CD4-positive, alpha-beta T cell treated with Interleukin-4 for 4 hours (primary cell): ENCODE measurements around the gene COMT.

ENCODE experiments used
- DNase-seq: peaks from one replicate; pipeline ENCODE4 v3.0.0-alpha.2; 2020

Gene COMT

DNA sequence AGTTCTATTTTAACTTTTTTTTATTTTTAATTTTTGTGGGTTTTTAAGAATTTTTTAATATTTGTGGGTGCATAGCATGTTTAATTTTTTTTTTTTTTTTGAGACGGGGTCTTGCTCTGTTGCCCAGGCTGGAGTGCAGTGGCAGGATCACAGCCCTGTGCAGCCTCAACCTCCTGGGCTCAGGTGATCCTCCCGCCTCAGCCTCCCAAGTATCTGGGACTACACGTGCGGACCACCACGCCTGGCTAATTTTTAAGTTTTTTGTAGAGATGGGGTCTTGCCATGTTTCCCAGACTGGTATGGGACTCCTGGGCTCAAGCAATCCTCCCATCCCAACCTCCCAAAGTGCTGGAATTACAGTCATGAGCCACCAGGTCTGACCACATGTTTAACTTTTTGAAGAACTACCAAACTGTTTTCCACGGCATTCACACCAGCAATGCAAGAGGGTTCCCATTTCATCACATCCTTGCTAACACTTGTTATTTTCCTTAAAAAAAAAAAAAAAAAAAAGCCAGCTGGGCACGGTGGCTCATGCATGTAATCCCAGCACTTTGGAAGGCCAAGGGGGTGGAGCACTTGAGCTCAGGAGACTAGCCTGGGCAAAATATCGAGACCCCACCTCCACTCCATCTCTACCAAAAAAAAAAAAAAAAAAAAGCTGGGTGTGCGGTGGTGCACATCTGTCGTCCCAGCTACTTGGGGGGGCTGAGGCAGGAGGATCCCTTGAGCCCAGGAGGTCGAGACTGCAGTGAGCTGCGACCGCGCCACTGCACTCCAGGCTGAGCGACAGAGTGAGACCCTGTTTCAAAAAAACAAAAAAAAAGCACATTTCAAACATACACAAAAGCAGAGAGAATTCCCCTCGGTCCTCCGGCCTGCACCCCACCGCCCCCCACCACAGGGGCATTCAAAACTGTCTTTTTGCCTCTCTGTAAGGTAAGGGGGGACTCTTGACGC, 16.8 kb downstream of the COMT start:
- no peak for DNase-seq

DNA sequence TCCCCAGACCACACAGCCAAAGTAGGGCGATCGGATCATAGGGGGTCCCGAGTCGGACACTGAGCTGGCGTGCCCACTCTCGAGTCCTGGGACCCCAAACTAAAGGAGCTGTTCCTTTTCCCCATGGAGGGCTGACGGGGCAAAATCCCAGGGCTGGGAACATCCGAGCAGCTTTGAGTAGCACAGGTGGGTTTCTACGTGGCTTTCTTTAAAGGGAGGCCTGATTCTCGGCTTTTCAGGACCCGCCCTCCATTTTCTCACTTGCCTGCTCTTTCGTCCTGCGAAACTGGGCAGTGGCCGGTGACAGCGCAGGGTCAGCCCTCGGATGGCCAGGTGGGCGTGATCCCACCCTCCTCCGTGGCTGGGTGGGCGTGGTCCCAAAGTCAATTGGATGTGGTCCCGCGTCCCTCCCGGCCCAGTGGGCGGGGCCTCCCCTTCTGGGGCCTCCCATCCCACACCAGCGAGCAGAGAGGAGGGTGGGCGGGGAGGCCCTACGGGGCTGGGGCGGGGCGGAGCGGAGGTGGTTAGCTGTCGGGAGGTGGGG, 17.5 kb downstream of the COMT start:
- DNase-seq: no peak

DNA sequence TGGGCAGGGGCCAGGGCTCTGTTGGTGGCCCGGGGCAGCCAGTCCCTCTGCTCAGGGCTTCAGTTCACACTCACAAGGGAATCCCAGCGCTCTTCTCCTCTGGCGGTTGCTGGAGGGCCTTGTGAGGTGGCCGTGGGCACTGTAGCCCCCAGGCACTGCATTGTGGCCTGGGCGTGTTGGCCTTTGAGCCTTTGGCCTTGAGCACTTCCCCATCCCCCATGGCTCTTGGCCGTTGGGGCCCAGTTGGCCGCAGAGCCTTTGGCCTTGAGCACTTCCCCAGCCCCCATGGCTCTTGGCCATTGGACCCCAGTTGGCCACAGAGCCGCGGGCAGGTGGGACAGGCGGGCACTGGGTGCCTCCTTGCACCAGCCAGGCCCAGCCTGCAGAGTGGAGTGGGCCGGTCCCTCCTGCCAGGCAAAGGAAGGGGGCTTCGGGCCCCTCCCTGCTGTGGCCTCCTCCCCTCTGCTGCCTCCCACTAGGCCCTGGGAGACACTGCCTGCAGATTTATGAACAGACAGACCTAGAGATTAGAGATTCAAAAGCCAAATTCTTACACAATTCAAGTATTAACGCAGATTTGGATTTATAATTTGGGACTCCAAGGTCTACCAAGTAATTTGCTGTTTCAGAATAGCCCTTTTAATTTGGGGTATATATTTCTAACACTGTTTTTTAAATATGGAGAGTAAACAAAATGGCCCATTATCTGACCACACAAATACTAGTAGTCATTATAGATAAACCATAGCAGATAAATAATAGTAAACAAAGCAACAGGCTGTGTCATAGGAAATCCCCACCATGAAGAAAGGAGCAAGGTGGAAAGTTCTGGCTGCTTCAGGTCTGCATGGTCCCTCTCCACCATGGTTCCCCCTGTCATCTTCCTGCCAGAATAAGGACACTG, 18.3 kb downstream of the COMT start:
- DNase-seq: no peak

DNA sequence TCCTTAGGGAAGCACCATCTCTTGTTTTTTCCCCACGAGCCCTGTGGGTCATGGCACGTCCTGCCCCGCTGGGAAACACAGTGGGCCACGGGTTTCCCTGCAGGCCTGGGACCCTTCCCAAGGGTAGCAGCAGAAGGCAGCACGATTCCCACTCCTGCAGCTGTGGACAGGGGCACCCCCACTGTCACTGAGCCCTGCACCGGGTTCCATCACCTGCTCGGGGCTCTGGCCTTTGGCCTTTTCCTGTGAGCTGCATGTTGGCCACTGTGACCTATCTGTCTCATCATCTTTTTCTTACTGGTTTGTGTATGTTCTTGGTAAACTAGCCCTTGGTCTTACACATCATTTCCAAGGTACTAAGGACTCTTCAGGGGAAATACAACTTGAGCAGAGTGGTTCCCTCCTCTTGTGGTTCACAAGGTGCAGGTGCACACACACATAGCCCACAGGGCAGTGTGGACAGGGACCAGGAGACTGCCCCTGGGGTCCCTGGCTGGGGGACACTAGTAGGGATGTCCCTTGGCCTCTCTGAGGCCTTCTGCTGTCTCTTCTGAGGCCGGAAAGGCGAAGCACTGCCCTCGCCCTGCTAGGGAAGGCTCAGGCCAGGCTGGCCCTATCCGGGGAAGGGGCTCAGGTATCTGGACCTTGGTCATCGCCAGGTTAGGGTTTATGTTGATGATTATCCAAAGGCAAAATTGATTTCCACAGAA, 19.1 kb downstream of the COMT start:
- no peak for DNase-seq

DNA sequence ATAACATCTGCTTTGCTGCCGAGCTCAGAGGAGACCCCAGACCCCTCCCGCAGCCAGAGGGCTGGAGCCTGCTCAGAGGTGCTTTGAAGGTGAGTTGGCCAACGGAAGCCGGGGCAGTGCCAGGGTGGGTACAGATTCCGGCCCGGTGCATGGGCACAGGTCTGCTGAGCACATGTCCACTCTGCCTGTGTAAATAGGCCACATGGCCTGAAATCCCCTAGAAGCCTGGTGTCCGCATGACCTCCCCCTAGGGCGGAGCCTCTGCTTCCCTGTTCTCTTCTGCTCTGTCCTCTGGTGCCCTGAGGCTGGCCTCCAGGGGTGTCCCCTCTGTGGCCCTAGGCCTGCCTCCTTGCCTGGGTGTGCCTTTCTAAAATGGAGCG, 19.6 kb downstream of the COMT start:
- no peak for DNase-seq

DNA sequence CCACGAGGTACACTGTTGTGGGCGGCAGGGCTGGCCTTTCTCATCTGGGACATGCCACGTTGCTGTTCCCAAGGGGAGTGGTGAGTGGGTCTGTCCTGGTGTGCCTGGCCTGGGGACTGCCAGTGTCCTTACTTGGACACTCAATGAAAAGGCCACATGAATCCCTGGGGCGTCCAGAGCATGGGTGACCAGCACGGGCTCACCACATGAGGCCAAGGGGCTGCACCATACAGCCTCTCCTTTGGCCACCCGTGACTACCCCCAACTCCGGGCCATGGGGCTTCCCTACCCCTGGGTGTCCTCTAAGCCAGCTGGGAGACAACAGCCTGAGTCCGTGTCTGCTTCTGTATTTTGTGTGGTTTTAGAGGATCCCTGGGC, 20.3 kb downstream of the COMT start:
- DNase-seq: no peak

DNA sequence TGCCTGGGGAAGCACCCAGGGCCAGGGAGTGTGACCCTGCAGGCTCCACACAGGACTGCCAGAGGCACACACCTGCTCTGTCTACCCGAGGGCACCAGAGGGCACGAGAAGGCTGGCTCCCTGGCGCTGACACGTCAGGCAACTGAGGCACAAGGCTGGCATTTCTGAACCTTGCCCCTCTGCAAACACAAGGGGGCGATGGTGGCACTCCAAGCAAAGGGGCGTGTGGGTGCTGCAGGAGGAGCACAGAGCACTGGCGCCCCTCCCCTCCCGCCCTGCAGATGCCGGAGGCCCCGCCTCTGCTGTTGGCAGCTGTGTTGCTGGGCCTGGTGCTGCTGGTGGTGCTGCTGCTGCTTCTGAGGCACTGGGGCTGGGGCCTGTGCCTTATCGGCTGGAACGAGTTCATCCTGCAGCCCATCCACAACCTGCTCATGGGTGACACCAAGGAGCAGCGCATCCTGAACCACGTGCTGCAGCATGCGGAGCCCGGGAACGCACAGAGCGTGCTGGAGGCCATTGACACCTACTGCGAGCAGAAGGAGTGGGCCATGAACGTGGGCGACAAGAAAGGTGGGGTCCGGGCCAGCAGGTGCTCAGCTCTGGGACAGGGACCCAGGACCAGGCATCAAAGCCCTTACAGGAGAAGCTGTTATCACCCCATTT, 20.8 kb downstream of the COMT start:
- peak; percentile 21 for DNase-seq

DNA sequence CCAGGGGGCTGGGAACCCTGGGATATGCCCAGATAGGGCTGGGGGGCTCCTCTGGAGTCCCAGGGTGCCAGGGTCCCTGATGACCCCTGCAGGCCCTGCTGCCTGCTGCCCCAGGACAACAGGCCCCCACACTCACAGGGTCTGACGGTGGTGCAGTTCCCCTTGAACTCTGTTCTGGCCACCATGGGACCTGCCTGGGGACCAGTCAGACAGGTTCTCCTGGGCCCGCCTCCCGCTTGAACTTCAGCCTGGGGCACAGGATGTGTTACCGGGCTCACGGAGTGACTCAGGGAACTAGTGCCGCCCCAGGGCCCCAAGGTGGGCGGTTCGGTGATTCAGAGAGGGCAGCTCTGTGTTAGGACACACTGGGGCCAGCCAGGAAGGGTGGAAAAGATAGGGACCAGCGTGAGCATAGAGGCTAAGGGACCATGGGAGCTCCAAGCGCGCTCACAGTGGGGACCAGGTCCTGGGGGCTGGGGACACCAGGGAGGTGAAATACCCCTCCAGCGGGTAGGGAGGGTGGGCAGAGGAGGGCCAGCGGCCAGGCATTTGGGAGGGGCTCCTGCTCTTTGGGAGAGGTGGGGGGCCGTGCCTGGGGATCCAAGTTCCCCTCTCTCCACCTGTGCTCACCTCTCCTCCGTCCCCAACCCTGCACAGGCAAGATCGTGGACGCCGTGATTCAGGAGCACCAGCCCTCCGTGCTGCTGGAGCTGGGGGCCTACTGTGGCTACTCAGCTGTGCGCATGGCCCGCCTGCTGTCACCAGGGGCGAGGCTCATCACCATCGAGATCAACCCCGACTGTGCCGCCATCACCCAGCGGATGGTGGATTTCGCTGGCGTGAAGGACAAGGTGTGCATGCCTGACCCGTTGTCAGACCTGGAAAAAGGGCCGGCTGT, 21.6 kb downstream of the COMT start:
- DNase-seq: no peak

DNA sequence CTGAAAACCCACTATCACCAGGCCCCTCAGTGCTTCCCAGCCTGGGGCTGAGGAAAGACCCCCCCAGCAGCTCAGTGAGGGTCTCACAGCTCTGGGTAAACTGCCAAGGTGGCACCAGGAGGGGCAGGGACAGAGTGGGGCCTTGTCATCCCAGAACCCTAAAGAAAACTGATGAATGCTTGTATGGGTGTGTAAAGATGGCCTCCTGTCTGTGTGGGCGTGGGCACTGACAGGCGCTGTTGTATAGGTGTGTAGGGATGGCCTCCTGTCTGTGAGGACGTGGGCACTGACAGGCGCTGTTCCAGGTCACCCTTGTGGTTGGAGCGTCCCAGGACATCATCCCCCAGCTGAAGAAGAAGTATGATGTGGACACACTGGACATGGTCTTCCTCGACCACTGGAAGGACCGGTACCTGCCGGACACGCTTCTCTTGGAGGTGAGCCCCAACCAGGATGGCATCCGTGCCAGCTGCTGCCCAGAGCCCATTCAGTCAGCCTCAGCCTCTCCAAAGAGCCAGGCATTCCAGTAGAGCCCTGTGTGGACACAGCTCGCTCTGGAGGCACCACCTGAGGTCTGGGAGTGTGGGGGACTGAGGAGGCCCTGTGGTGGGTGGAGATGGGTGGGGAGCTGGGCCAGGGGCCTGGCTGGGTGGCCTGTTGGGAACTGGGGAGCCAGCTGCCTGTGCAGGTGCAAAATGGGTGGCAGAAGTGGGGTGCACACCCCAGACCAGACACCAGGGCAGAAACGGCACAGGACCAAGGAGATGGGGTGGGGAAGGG, 22.5 kb downstream of the COMT start:
- no peak for DNase-seq

DNA sequence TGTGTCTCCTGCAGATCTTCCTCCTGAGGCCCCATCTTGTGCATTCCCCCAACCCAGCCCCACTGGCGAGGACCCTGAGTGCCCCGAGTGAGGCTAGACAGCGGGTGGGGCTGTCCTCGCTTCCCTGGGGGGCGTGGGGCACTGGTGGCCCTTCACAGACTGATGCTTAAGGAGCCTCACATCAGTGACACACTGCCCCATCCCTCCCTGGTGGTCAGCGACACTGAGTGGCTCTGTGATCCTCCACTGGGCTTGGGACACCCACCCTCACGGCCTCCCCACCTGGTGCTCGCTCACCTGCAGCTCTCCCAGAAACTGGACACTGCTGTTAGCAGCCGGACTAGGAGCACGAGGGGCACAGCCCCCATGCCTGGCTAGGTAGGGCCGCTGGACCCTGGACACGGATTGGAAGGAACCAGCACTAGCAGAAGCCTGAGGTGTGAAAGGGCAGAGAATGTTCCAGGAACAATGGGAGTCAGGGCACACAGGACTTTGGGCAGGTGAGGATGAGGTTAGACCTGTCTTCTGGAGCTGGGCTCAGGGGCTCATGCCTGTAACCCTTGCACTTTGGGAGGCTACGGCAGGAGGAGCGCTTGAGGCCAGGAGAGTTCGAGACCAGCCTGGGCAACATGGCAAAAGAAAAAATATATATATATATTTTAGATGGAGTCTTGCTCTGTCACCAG, 23.3 kb downstream of the COMT start:
- no peak for DNase-seq

DNA sequence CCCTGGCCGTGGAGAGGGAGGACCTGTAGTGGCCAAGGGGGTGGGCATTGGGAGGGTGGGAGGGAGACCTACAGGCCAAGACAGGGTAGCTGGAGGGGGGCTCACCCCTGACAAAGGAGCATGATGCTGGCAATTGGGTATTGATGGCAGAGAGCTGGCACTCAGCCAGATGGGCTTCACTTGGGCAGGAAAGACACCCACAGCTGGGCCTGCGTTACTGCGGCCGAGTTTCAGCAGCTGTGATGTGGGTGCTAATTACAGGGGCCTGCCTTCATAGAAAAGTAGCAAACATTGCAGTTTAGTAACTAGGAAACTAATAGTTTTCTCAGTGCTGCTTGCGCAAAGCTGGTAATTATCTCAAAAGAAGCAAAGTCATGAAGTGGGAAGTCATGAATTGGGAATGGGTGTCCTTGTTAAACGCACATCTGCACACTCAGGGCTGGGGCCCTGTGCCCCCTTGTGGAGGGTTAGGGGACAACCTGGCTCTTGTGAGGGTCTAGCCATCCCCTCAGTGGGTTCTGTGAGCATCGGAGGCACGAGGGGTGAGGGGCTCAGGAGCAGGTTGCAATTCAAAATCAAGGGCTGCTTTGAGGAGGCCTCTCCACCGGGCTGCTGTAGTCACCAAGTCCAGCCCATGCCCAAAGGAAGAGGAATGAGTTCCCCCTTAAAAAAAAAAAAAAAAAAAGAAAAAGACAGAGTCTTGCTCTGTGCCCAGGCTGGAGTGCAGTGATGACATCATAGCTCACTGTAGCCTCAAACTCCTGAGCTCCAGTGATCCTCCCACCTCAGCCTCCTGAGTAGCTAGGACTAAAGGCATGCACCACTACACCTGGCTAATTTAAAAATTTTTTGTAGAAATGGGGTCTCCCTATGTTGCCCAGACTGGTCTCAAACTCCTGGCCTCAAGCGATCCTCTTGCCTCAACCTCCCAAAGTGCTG, 24.5 kb downstream of the COMT start:
- DNase-seq: no peak

DNA sequence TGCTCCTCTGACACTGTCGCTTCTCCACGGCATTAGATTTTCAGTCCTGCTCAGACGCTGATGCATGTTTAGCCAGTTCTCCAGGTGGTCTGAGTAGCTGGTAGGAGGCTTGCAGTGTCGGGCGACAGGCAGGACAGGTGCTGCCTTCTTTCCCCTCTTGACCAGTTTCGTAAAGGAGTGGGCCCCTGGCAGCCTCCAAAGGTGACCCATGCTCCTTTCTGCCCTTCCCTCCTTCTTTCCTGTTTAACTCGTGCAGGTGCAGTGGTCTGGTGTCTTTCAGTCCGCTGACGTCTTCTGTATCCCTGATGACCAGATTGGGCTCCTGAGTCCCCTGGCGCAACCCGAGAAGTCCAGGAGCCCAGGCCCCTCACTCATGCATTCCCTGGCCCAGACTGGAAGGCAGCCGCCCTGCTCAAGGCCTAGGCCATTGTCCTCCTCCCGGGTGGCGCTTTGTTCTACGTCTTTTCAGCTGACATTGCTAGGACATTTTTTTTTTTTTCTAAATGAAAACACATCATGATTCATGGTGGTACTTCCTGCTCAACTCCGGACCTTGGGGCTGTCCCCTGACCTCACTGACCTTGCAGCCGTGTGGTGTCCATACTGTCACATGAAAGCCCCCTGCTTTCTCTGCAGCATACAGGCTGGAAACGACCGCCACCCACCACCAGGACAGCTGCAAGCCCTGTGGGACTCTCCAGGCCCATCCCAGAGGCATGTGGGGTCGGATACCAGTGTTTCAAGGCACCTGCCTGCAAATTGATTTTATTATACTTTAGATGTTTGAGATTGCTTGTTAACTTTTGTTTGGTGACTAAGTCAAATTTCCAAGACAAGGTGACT, 25.6 kb downstream of the COMT start:
- DNase-seq: no peak

DNA sequence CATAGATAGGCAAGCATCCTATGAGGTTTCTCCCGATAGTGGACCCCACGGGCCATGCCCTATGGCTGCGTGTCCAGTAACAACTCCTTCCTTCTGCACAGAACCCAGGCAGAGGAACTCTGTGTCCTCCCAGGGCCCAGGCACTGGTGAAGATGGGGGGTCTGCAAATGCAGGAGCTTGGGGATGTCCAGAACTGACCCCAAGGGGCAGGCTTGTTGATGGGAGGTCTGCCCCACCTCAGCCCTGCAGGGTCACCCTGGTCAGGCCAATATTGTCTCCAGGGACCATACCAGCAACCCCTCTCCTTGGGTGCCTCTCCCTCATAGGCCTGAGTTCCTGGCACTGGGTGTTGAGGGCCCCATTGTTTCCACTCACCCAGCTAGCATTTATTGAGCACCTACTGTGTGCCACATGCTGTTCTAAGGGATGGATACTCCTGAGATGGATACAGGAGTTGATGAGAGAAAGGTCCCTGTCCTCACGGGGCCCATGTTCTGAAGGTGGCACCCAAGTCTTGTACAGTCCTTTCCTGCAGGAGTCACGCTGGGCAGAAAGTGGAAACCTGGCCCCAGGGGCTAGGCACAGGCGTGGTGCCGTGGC, 26.4 kb downstream of the COMT start:
- DNase-seq: no peak

DNA sequence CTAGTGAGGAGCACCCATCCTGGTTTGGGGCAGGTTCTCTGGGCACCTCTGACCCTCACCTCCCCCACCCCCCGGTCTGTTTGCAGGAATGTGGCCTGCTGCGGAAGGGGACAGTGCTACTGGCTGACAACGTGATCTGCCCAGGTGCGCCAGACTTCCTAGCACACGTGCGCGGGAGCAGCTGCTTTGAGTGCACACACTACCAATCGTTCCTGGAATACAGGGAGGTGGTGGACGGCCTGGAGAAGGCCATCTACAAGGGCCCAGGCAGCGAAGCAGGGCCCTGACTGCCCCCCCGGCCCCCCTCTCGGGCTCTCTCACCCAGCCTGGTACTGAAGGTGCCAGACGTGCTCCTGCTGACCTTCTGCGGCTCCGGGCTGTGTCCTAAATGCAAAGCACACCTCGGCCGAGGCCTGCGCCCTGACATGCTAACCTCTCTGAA, 26.9 kb downstream of the COMT start:
- no peak for DNase-seq

DNA sequence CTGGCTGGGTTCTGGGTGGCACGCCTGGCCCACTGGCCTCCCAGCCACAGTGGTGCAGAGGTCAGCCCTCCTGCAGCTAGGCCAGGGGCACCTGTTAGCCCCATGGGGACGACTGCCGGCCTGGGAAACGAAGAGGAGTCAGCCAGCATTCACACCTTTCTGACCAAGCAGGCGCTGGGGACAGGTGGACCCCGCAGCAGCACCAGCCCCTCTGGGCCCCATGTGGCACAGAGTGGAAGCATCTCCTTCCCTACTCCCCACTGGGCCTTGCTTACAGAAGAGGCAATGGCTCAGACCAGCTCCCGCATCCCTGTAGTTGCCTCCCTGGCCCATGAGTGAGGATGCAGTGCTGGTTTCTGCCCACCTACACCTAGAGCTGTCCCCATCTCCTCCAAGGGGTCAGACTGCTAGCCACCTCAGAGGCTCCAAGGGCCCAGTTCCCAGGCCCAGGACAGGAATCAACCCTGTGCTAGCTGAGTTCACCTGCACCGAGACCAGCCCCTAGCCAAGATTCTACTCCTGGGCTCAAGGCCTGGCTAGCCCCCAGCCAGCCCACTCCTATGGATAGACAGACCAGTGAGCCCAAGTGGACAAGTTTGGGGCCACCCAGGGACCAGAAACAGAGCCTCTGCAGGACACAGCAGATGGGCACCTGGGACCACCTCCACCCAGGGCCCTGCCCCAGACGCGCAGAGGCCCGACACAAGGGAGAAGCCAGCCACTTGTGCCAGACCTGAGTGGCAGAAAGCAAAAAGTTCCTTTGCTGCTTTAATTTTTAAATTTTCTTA, 27.8 kb downstream of the COMT start:
- DNase-seq: no peak

DNA sequence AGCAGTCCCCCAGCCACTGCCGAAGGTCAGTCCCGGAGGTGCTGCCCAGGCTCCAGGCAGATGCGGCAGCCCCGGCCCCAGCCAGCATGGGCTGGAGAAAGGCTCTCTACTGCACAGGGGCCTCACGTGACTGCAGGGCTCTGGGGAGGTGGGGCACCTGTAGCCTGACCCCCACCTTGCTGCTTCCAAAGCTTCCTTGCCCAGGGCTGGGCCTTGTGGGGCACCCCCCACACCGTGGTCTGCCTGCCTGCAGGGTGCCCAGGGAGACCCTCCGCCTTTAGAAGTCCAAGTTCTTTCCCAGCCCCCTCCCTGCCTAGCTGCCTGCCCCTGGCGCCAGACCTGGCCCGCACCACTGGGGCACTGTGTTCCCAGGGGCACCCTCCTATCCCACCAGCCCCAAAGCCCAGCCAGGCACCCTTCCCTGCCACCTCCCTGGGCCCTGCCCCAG, 28.5 kb downstream of the COMT start:
- DNase-seq: no peak
